GM13977 (cell line): ENCODE results near the gene ZNF75A.

Source experiments
- DNase-seq: peaks from one replicate; pipeline ENCODE4 v3.0.0; 2012; ENCODE audit warnings: low spot score
- in situ Hi-C: fragments of 300-500 bp; cut with MboI; formaldehyde crosslinking; loops from one replicate; pipeline ENCODE4 v1.12.0; 2022; ENCODE audit warnings: low sequenced_read_pairs, low pct_unique_long_range_greater_than_20kb, mixed read lengths, inconsistent platforms; ENCODE audit not compliant: unreplicated experiment
- TF ChIP-seq, protein P1 (sequence below): IDR thresholded peaks from 2 replicates; pipeline ENCODE4 v1.5.1; 2012; ENCODE audit warnings: mild to moderate bottlenecking, control low read depth; ENCODE audit not compliant: insufficient read depth; ENCODE audit errors: extremely low read depth, missing control alignments

The ZNF75A gene

GRCh38 chr16:3311496-3311895, 6.2 kb downstream of the ZNF75A start:
- no peak for DNase-seq

DNA sequence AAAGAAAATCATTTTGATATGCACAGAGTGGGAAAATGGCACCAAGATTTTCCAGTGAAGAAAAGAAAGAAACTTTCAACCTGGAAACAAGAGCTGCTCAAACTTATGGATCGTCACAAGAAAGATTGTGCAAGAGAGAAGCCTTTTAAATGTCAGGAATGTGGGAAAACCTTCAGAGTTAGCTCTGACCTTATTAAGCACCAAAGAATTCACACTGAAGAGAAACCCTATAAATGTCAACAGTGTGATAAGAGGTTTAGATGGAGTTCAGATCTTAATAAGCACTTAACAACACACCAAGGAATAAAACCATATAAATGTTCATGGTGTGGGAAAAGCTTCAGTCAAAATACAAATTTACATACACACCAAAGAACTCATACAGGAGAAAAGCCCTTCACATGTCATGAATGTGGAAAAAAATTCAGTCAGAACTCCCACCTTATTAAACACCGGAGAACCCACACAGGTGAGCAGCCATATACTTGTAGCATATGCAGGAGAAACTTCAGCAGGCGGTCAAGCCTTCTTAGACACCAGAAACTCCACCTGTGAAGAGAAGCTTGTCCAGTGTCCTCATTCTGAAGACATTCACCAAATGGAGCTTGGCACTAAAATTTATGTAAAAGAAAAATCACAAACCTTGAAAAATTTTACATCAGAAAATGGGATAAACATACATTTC, 12.2 kb downstream of the ZNF75A start:
- in situ Hi-C loops: no loop called here
- DNase-seq: no peak
- TF ChIP-seq, protein P1, sequence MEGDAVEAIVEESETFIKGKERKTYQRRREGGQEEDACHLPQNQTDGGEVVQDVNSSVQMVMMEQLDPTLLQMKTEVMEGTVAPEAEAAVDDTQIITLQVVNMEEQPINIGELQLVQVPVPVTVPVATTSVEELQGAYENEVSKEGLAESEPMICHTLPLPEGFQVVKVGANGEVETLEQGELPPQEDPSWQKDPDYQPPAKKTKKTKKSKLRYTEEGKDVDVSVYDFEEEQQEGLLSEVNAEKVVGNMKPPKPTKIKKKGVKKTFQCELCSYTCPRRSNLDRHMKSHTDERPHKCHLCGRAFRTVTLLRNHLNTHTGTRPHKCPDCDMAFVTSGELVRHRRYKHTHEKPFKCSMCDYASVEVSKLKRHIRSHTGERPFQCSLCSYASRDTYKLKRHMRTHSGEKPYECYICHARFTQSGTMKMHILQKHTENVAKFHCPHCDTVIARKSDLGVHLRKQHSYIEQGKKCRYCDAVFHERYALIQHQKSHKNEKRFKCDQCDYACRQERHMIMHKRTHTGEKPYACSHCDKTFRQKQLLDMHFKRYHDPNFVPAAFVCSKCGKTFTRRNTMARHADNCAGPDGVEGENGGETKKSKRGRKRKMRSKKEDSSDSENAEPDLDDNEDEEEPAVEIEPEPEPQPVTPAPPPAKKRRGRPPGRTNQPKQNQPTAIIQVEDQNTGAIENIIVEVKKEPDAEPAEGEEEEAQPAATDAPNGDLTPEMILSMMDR: no peak

More at GRCh38 chr16:3311496-3311895, 6.2 kb downstream of the ZNF75A start:
- in situ Hi-C loops: no loop called here
- TF ChIP-seq, protein P1: no peak

- in situ Hi-C loops: no loop called here
- TF ChIP-seq, protein P1: no peak
- DNase-seq: no peak
Measured at GRCh38 chr16:3321816-3322215, 16.5 kb downstream of the ZNF75A start.

DNA sequence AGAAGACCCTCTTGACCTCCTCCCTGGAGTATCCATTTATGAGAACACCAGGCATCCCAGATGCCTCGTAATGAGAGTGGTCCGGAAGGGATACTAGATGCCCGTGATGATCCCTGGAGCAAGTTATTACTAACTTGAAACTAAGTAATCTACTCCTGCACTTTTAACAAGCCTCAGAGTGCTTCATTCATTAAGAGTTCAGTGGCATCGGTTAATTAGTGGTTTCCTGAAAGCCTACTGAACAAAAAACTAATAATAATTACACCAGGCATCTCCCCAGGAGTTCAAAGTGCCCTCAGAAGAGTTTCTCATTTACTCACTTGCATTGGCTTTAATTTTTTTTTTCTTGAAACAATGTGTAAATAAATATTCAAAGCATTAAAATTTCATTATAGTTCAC, 22.2 kb downstream of the ZNF75A start:
- TF ChIP-seq, protein P1: no peak
- DNase-seq: no peak
- in situ Hi-C loops: no loop called here

- TF ChIP-seq, protein P1: no peak
- in situ Hi-C loops: no loop called here
- DNase-seq: no peak
Measured at GRCh38 chr16:3328104-3328503, 22.8 kb downstream of the ZNF75A start.

DNA sequence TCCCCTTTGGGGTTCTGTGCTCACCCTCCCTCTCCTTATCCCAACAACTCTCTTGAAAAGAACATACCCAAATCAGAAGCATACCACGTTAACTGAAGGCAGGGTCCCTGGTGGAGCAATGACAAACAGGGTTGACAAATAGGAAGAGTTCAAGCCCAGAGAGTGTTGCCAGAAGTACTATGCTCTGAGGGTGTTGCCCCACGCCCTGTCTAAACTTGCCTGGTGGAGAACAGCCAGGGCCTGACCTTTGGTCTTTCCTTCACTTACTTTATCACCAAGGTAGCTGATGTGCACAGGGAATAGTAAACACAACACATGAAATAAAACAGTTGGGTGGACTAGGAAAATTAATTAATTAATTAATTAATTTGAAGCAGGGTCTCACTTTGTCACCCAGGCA, 23.3 kb downstream of the ZNF75A start:
- in situ Hi-C loops: no loop called here
- no peak for DNase-seq
- TF ChIP-seq, protein P1: no peak
